ENCODE results near the gene TCHP.

The TCHP gene

DNA sequence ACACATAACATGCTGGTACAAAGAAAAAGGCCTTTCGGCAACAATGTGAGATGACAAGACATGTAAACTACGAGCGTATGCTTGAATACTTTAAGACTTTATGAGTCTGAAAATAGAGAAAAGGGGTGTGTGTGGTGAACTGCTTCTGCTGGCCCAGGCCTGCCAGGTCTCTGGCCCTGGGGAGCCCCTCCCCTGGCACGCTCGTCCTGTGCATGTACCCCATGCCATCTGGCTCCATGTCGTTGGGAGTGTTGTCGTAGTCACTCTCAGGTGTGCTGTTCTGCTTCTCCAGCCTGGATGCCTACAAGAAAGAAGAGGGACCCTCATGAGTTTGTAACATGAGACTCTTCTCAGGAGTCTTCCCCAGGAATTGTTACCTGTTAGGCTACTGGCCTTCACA, 38.9 kb downstream of the TCHP start:
- DNase-seq, result no peak

DNA sequence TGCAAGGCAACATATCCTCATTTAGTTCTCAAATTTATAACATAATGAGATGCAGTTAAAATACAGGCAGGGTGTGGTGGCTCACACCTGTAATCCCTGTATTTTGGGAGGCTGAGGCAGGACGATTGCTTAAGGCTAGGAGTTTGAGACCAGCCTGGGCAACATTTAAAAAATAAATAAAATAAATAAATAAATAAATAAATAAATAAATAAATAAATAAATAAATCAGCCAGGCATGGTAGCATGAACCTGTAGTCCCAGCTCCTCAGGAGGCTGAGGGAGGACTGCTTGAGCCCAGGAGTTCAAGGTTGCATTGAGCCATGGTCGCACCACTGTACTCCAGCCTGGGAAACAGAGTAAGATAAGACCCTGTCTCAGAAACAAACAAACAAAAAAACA, 39.4 kb downstream of the TCHP start:
- DNase-seq, result no peak

DNA sequence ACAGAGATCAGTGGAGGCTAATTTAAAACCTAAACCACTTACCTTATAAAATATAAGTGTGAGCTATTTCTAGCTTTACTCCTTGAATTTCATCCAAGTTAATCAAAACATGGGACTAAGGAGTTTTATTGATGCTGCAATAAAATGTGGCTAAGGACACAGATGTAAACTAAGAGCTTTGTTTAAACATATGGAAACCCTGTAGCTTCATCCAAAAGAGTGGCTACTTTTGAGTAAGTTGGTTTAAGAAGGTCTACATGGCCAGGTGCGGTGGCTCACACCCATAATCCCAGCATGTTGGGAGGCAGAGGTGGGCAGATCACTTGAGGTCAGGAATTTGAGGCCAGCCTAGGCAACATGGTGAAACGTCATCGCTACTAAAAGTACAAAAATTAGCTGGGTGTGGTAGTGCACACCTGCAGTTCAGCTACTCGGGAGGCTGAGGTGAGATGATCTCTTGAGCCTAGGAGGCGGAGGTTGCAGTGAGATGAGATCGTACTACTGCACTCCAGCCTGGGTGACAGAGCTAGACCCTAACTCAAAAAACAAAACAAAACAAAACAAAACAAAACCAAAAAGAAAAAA, 40.4 kb downstream of the TCHP start:
- no peak for DNase-seq

DNA sequence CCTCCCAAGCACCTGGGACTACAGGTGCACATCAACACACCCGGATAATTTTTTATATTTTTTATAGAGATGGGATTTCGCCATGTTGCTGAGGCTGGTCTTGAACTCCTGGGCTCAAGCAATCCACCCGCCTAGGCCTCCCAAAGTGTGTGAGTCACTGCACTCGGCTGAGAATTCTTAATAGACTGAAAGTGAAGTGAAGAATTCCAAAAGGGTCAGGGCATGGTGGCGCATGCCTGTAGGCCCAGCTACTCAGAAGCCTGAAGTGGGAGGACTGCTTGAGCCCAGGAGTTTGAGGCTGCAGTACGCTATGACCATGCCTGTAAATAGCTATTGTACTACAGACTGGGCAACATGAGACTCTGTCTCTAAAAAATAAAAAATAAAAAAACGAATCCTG, 43.7 kb downstream of the TCHP start:
- DNase-seq, result no peak

DNA sequence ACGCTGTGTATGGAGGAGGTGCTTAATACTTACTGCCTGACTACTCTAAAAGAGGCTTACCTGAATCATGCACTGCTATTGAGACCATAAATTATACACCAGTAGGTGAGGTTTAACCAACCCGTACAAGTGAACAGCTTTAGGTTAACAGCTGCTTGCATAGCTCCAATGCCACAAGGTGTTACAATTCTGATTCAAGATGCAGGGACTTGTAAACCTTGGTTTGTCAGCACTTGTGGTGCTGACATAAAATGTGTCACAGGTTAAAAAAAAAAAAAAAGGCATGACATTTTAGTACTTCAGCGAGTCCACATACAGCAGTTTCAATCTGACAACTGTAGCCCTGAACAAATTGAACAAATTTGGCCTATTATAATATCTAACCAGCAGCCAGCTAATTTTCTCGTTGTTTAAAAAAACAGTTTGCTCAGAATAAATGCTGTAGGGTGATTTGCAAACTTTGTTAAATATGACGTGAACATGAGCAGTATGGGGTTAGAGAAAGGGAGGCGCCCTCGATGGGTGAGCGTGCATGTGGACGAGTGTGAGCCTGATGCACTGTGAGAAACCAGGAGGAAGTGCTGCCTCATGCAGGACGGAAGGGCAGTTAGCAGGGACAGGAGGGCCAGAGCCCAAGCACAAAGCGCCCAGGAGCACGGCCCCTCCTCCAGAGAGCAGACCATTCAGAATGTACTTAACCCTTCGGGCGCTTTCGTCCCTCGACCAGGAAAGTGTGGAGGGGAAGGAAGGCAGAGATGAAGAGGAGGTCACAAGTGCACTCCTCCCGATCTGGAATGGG, 44.7 kb downstream of the TCHP start:
- DNase-seq, result no peak

DNA sequence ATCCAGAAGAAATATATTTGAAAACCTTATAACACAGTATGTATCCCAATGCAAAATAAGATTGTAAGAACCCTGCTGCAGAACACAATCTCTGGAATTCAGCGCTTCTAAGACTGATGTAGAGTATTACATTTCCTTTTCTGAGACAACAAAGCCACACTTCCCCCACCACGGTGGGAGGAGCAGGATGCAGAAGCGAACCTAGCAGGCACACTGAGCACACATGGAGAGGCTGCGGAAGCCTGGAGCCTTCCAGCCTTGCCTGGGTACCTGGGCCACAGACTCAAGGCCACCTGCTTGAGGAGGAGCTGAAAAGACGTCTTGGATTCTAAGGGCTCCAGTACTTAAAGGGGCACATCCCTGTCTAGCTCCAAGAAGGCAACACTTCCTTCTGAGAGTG, 46.4 kb downstream of the TCHP start:
- no peak for DNase-seq

DNA sequence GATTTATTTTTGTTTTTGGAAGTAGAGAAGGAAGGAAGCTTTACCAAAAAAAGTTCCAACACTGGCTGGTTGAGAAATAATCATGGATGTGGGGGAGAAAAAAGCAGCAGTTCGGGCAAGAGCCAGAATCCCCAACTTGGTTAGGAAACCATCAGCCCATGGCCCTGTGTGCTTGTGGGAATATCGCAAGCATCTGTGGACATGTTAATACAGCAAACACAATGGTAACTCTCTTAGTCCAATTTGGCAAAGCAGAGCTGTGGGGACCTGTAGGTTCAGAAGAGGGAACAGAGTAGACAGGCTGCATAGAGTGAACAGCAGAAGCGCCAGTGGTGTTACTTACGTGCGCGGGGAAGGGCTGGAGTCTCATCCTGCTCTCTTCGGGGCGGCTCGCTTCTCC, 46.8 kb downstream of the TCHP start:
- DNase-seq, result no peak

DNA sequence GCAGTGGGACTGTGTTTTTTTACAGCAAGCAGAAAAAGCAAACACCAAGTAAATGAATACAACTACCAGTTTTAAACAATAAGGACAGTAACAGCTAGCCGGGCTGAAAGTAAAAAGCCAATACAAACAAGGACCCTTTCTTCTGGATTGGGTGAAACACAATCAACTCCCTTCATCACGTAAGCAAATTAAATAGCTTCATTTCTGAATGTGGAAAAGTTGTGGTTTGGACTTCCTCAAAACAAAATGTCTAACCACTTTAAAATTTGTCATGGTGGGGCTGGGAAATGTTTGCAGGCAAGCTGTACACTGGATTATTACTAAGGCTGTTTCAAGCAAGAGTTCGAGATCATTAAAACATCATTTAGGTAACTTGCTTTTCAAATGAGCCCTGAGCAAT, 47.4 kb downstream of the TCHP start:
- DNase-seq, result no peak

DNA sequence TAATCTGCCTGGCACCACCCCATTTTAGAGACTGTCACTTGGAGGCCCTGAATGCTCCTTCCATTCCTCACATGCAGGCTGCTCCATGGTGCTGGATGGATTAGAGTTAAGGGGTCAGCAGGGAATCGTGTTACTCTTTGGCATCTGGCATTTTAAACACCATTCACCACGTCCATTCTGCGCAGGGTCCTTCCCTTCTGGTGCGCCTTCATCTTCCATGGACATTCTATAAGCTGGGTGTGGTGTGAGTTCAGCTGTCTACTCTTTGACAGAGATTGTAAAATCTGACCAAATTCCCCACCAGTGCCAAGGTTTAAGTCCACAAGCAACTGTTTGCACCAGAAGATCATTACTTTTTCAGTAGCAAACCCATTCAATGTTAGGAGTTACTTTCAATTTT, 48.3 kb downstream of the TCHP start:
- DNase-seq, result no peak

DNA sequence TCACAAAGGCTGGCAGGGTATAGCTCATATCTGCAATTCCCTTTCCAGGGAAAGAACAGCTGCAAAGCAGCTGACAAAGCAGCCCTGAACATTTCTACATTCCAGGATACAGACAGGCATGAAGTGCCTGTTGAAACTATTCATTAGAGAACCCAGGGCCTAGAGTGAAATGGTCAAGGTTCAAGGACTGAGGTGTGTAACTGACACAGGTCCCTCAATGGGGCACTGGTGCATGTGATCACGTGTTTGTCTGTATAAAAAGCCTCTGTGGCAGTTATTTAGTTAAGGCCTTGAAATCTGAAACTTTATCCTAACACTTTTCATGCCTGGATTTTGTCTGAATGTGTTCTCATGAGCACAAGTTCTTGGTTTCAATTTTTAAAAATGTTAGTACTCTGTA, 49.0 kb downstream of the TCHP start:
- no peak for DNase-seq

DNA sequence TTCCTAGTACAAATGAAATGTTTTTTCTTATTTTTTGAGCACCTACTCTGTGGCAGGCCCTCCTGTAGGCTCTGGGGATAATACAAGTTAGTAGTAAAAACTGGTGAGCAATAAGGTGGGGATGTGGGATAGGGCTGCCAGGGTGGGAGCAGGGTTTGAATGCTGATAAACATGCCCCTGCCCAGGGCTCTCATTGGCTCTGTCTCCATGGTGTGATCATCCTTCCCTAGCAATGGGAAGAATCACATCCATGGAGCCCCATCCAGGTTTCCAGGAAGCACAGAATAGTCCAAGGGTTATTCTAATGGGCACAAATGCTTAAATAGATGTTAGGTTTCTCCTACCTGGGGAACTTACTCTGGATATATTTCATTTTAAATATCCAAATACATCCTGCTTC, 50.6 kb downstream of the TCHP start:
- DNase-seq, result no peak

DNA sequence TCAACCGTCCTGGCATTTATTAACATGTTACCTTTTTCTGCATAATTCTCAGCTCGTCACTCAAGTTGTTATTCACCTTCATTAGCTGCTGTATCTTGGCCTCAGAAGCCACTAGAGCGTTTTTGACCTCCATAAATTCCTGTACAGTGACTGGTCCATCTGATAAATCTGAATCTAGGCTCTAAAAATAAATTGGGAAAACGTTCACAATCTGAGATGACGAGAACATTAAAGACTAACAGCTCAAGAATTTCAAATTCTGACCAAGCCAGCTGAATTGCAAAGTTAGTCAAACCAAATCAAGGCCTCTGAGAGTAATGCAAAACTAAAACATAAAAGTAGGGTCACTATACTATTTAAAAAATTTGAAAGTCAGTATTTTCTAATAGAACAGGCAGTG, 51.1 kb downstream of the TCHP start:
- DNase-seq, result no peak

DNA sequence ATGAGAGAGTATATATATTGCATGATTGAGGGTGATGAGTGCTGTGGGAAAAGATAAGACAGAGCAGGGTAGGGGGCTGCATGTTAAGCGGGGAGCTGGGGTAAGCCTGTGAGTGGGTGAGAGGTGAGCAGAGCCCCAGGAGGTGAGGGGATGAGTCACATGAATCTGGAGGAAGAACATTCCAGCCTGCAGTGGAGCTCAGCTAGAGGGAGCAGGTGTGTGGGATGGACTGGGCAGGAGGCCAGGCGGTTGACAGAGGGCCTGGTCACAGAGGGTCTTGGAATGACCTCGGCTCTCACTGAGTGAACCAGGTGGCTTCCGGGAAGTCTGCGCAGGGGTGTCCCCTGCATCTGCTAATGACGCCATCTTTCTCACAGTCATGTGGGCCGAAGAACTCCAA, 51.7 kb downstream of the TCHP start:
- DNase-seq, result no peak

DNA sequence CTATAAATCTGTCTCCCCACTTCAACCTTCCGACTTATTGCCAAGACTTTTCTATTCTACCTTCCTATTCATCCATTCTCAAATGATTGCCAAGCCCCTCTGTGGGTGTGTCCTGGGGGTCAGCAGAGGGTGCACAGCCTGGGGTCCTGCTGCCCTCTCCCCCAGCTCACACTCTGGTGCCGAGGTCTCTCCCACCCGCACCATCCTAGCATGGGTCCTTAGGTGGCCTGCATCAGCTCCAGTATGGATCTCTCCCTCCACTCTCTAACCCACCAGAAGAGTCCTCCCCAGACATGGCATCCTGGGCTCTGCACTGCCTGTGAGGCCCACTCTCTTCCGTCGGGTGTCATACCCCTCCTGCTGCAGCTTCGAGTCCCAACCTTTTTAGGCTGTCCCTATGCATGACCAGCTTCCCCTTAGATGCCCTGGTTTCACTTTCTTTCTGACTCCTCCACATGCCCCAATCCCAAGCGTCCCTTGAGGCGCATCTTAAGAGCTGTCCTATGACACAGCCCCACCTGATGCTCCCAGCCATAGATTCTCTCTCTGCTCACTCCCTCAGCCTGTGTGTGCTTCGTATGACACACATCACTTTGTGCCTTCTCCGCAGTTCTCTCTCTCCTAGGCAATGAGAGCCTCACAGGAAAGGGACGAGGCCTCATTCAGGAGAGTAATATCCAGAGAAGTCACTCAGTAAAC, 52.2 kb downstream of the TCHP start:
- DNase-seq, result no peak

DNA sequence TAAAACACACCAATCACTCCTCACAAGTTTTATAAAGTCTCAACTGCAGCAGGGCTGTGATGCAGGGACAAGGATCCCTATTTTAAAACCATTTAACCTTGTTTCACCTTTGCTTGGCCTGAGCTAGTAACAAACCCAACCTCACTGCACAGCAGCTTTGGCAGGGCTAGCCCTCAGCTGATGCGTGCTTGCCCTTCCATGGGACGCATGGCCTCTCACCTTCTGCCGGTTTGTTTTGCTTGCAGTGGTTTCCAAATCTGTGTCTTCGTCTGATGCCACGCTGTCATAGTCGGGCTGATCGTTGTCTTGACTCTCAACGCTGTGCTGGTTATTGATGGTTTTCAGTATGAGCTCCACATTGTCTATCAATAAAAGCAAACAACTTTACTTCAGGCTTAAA, 52.8 kb downstream of the TCHP start:
- DNase-seq, result no peak

DNA sequence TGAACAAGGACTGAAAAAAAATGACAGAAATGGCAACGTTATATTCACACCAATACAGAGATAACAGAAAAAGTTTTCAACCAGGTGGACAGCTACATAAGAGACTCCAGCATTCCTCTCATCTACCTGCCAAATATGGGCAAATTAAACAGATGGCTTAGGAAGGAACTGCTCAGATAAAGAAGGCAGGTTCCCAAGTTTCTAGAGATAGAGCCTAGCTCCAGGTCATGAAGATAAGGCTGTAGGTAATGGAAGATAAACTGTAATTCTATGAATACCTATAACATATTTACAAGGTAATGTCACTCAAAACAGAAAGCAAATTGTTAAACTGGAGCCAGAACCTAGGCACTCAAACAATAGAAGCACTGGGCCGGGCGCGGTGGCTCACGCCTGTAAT, 53.6 kb downstream of the TCHP start:
- no peak for DNase-seq

DNA sequence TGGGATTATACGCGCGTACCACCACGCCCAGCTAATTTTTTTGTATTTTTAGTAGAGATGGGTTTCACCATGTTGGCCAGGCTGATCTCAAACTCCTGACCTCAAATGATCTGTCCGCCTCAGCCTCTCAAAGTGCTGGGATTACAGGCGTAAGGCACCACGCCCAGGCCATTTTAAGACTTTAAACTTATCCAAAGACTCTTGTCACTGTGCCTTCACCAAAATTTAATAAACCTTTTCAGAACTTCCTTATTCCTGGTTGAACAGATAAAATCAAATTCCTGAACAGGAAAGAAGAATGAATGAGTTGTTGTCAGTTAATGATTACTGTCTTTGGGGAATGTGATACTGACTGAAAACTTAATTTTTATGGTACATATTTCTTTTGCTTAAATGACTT, 58.3 kb downstream of the TCHP start:
- no peak for DNase-seq

DNA sequence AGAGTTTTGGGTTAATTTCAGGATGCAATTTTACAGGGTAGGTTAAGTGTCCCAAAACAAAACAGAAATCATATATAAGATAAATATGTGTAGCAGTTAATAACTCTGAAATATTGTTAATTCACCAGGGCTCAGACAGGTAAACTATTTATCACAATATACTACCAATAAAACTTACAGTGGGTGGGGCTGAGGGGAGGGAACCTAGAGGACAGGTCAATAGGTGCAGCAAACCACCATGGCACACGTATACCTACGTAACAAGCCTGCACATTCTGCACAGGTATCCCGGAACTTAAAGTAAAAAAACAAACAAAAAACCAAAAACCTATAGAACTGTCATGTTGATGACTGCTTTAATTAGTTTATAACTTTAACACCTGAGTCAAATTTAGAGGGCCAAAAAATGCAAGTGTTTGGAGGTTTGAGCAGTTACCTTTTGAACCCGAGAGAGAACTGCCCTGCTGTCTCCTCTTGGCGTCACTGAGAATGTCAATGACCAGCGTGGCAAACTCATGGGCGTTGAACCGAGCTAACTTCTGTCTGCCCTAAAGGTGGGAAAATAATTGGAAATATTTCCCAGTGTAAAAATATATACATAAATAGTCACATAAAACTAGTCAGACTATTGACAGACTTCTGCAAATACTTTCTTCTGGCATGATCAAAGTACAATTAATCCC, 59.5 kb downstream of the TCHP start:
- no peak for DNase-seq

DNA sequence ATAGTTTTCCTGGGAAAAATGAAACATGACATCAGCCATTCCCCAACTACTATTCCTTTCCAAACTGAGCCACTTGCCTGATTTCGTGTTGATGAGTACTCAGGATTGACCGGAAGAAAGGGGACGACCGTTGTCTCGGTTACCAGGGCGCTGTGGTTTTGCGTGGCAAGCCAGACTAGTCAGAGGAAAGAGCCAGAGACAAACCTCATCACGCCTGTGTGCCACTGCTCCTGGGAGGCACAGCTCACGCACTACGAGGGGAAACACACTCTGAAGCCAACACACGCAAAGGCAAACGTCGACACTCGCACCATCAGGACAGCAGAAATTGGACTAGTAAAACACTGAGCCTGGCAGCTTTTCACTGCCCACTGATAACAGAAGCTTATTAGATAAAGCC, 61.1 kb downstream of the TCHP start:
- no peak for DNase-seq

DNA sequence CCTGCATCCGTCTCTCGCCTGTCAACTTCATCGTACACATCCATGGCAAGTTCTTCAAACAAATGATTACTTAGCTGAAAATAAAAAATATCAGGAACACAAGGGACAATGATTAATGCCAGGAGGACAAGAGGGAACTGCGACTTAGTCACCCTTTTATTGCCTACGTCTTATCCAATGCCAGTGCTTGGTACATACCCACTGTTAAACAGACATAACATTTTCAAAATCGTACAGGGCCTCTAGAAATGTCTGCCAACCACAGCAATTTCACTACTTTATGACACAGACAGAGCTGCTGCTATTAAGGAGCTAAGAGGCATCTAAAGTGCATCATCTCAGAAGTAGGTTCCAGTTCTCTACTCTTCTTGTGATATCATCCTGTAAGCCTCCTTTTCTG, 61.5 kb downstream of the TCHP start:
- DNase-seq, result no peak

DNA sequence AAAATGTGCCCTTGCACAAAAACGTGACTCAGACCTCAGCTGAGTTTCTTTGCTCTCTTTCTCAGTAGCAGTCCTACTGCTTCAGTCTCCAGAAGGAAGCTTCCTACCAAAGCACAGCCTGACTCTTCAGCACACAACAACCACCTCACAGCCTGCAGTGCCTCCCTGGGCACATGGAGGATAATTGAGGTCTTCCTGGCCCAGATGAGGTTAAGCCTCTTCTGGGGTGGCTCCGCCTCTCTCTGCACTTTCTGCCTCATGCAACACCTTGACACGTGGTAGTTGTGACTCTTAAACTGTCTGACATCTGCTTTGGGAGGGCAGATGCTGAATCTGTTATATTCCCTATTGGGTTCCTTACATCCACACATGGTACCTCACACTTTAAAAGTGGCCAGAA, 62.3 kb downstream of the TCHP start:
- no peak for DNase-seq

DNA sequence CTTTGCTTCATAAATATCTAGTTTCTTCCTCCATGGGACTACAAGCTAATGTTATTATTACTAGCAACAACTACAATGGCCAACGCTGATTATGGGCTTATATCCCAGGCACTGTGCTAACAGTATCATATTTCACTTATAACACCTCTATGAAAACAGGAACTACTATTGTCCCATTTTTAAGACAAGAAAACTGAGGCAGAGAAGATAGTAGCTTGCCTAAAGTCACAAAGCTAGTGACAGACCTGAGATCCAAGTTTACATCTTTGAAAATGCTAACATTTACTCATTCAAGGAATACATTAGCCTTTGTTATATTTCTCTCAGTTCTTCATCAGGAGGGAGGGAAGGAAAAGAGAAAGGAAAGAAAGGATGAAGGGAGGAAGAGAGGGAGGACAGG, 63.3 kb downstream of the TCHP start:
- no peak for DNase-seq

DNA sequence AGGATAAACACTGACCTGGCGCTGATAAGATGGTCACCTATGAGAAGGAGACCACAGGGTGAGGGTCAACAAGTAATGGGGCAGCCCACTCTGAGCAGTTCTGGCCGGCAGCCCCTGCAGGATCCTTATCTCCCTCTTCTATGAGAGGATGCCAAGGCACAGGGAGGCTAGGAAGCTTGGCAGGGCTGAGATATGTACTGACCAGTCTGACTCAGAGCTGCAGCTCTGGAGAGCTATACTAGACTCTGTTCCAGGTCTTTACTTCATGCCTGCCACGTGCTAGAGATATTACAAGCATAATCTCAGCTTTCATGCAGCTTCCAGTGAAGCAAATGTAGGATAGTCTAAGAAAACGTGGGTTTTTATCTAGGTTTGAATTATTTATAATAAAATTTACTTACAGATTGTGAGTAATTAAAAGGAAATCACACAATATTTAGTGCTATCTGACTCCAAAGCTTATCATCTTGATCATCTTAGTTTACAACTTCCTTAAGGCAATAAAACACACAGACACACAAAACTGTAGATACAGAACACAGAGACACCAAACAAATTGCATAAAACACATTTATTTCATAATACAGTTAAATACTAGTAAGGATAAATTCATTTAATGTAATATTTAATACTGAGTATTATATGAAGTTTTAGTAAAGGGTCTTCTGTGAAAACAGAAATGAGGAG, 63.8 kb downstream of the TCHP start:
- no peak for DNase-seq
